Right atrium auricular region (tissue), 2 donors: ENCODE results near the gene DNTTIP2. TPM values are rescaled to one million over a fixed set of nuclear protein-coding genes. Genes with fewer than 3 reads are reported as not detected.

Experiments
- DNase-seq: peaks from one replicate; pipeline ENCODE4 v3.0.0-alpha.2; 2019; ENCODE audit warnings: low spot score
- H3K27ac ChIP-seq, 2 donors: fragments of 200-600 bp; sonication (generic); 1 replicate in 1 of 2; 2 replicates in 1 of 2; pipeline ENCODE4 v1.5.1; 2016 to 2019
- H3K27me3 ChIP-seq, 2 donors: fragments of 200-600 bp; sonication (generic); one replicate each; pipeline versions ENCODE4 v1.5.1 to v1.6.0; 2017 to 2019
- H3K36me3 ChIP-seq: fragments of 200-600 bp; sonication (generic); one replicate; pipeline ENCODE4 v1.5.1; 2016
- H3K4me1 ChIP-seq, 2 donors: fragments of 200-600 bp; sonication (generic); one replicate each; pipeline versions ENCODE4 v1.5.1 to v1.6.0; 2017 to 2019
- H3K4me3 ChIP-seq, 2 donors: fragments of 200-600 bp; sonication (generic); 1 replicate in 1 of 2; 2 replicates in 1 of 2; pipeline ENCODE4 v1.5.1; 2017 to 2019; ENCODE audit warnings: mild to moderate bottlenecking in 1 of 2, moderate library complexity in 1 of 2
- H3K9me3 ChIP-seq, 2 donors: fragments of 200-600 bp; sonication (generic); one replicate each; pipeline ENCODE4 v1.5.1; 2019
- CTCF ChIP-seq, 2 donors: fragments of 200-600 bp; sonication (generic); IDR thresholded peaks; one replicate each; pipeline ENCODE4 v1.5.1; 2019; ENCODE audit warnings: antibody characterized with exemption in 2 of 2
- total RNA-seq, 2 donors: library from RNA; depleted of rRNA; stranded (reverse); fragments of >200 nt; gene quantifications; one replicate each; pipeline ENCODE4 v1.1.0, GENCODE V29; 2016

The DNTTIP2 gene
- total RNA-seq, 2 donors from 2014 or later = 19.7 to 24.7 TPM

GRCh38 chr1:93905734-93906133 lies 26.7 kb upstream of the DNTTIP2 start:
- H3K27me3 ChIP-seq = no peaks in the 10 kb centered on the region
- H3K36me3 ChIP-seq = no peaks in the 10 kb centered on the region
- no peak for DNase-seq
- no peak overlapping the region for H3K27ac ChIP-seq
- TF ChIP-seq CTCF (IDR thresholded peaks at IDR 0.05) = no peak
- H3K4me1 ChIP-seq = peaks cover 0 to 14% of the 10 kb centered on the region in 2 donors
- H3K4me3 ChIP-seq = no peak overlapping the region
- H3K9me3 ChIP-seq = no peaks in the 10 kb centered on the region

GRCh38 chr1:93905051-93905450 lies 26.0 kb upstream of the DNTTIP2 start:
- Histone ChIP-seq H3K36me3 (no peaks in the 10 kb centered on the region), H3K4me1 (peaks cover 0 to 14% of the 10 kb centered on the region in 2 donors), H3K9me3 (no peaks in the 10 kb centered on the region), H3K27me3 (no peaks in the 10 kb centered on the region), H3K27ac (no peak overlapping the region), H3K4me3 (no peak overlapping the region)
- TF ChIP-seq CTCF (IDR thresholded peaks at IDR 0.05) = no peak
- DNase-seq = no peak

DNA sequence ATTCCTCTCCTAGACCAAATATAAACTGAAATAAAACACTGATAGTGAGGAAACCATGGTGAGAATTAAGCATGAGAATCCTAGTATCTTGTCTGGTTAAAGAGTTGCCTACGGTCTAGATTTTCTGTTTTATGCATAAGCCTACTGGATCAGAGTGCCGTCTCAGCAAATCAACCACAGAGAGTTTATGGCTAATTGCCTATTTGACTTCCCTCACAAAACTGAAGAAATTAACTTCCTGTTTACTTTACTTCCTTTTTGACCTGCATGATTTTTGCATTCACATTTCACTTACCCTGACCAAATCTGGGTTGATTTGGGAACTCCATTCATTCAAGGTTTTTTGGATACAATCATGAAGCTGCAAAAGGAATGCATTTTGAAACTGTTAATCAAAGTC lies 25.2 kb upstream of the DNTTIP2 start:
- Histone ChIP-seq H3K27ac (no peak overlapping the region), H3K36me3 (no peaks in the 10 kb centered on the region), H3K4me3 (no peak overlapping the region), H3K4me1 (peaks cover 0 to 14% of the 10 kb centered on the region in 2 donors), H3K27me3 (no peaks in the 10 kb centered on the region), H3K9me3 (no peaks in the 10 kb centered on the region)
- DNase-seq = no peak
- no peak for TF ChIP-seq CTCF (IDR thresholded peaks at IDR 0.05)

GRCh38 chr1:93900723-93901504 lies 21.9 kb upstream of the DNTTIP2 start:
- no peaks in the 10 kb centered on the region for H3K9me3 ChIP-seq
- no peak for DNase-seq
- TF ChIP-seq CTCF (IDR thresholded peaks at IDR 0.05) = no peak
- H3K27me3 ChIP-seq = no peaks in the 10 kb centered on the region
- no peak overlapping the region for H3K27ac ChIP-seq
- H3K4me3 ChIP-seq = no peak overlapping the region
- no peaks in the 10 kb centered on the region for H3K4me1 ChIP-seq
- H3K36me3 ChIP-seq = peaks cover 13% of the 10 kb centered on the region

DNA sequence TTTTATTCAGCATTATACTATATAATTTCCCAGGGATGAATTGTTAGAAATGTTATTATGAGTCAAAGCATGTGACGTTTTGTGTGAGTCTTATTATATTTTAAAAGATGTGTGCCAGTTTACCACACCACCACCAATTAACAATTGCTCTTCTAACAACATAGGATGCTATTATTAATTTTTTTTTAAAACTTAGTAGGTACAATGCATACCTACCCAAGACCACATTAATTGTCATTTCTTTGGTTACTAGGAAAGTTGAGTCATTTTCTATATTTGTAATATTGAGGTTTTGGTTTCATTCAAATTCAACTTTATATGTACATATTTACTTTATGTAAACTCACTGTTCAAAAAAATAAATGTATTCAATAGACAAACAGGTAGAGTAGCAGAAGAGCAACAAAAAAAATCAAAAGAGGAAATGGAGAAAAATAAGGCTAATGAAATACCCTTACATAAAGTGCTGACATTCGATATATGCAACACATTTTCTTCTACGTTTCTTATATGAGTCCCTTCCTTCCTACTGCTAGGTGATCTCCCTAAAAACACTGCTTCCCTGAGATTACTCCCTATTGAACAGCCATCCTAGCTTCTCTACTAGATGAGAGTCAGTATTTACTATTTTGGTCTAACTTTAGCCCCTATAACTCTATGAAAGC lies 20.7 kb upstream of the DNTTIP2 start:
- TF ChIP-seq CTCF (IDR thresholded peaks at IDR 0.05) = no peak
- Histone ChIP-seq H3K27me3 (no peaks in the 10 kb centered on the region), H3K36me3 (peaks cover 13% of the 10 kb centered on the region)

More for the DNA sequence above, 20.7 kb upstream of the DNTTIP2 start:
- no peak overlapping the region for H3K27ac ChIP-seq
- no peaks in the 10 kb centered on the region for H3K4me1 ChIP-seq
- no peak for DNase-seq
- no peaks in the 10 kb centered on the region for H3K9me3 ChIP-seq
- H3K4me3 ChIP-seq = no peak overlapping the region
